Body of pancreas (tissue), 4 donors: ENCODE measurements around the gene FLACC1. TPM values are rescaled to one million over a fixed set of nuclear protein-coding genes. Genes with fewer than 3 reads are reported as not detected.
"Not testable (repeated sequence)": the region's sequence is repeated elsewhere in the genome, so short reads cannot be mapped to it uniquely, and the experiment has no call there.

Source experiments
- ATAC-seq: fragments of 150-250 bp; one replicate; pipeline ENCODE4 v1.9.1; 2016
- DNase-seq, 4 donors: peaks; one replicate each; pipeline ENCODE4 v3.0.0-alpha.2; 2019
- H3K27ac ChIP-seq, 4 donors: fragments of 200-600 bp; sonication (generic); 1 replicate in 3 of 4; 2 replicates in 1 of 4; pipeline versions ENCODE4 v1.5.1 to v1.6.1; 2016 to 2019; ENCODE audit warnings: mild to moderate bottlenecking in 1 of 4, mixed read lengths in 1 of 4, moderate library complexity in 1 of 4
- H3K27me3 ChIP-seq, 2 donors: fragments of 200-600 bp; sonication (generic); one replicate each; pipeline ENCODE4 v1.6.0; 2016; ENCODE audit warnings: mild to moderate bottlenecking in 1 of 2
- H3K36me3 ChIP-seq, 2 donors: fragments of 200-600 bp; sonication (generic); replicated peaks in 1 of 2; 2 replicates each; pipeline ENCODE4 v1.5.1; 2016; ENCODE audit warnings: low read depth in 2 of 2; ENCODE audit not compliant: insufficient read depth in 1 of 2
- H3K4me1 ChIP-seq: fragments of 200-600 bp; sonication (generic); one replicate; pipeline ENCODE4 v1.6.0; 2016
- H3K4me3 ChIP-seq, 2 donors: fragments of 200-600 bp; sonication (generic); 1 replicate in 1 of 2; 2 replicates in 1 of 2; pipeline ENCODE4 v1.5.1; 2016 to 2019
- H3K9me3 ChIP-seq, 3 donors: fragments of 200-600 bp; sonication (generic); 1 replicate in 2 of 3; 2 replicates in 1 of 3; pipeline ENCODE4 v1.5.1; 2016
- POLR2A ChIP-seq, 3 donors: fragments of 450-650 bp; IDR thresholded peaks; one replicate each; pipeline ENCODE4 v1.6.1; 2016; ENCODE audit warnings: antibody characterized with exemption in 3 of 3, mild to moderate bottlenecking in 2 of 3
- WGBS, 2 donors: methylation state at CpG; one replicate each; pipeline ENCODE4 v1.1.5; 2017; 5-methylcytosine and 5-hydroxymethylcytosine counted together
- intact Hi-C: fragments of 100-400 bp; cut with DNase I; formaldehyde crosslinking; loops from one replicate; pipeline ENCODE4 v1.15.1; 2023
- total RNA-seq, 2 donors: library from RNA; depleted of rRNA; stranded (reverse); fragments of >200 nt; gene quantifications; one replicate each; pipeline ENCODE4 v1.1.0, GENCODE V29; 2016
- TF ChIP-seq, protein P1 (sequence below), 7 experiments: fragments of 450-650 bp in 4 of 7; fragments of 200-600 bp in 3 of 7; sonication (generic) in 3 of 7; IDR thresholded peaks; one replicate each; pipeline ENCODE4 v1.5.1; 2016 to 2019; ENCODE audit warnings: antibody characterized with exemption in 7 of 7

FLACC1 gene
- total RNA-seq, 2 donors from 2014 or later = 0.78 to 2.3 TPM

DNA sequence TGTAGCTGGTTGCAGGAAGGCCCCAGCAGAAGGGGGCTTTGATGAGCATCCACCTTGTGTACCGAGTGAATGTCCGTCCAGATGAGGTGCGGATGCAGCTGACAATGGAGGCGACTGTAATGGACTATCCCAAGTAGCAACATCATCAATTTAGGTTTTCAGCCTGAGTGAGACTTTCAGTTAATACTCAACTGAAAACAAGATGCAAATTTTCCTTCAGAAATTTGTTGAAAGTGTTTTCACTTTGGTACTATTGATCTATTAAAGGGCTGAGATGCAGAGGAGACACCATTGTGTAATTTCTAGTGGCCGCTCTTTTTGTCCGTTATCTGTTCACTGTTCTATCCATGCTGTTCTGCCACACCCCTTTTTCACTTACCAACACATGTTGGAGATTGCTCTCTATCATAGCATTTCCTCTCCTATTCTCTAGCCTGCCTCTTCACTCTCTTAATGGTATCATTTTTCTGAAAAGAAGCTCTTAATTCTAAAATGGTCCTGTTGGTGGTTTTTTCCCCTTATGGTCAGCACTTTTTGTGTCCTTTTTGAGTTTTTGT is 108.8 kb downstream of the FLACC1 start:
- intact Hi-C loops = loop anchor here (10.0 kb wide), 1 partner anchor 106 kb away; the partner anchor contains the start of gene FLACC1
- Histone ChIP-seq H3K27me3 (no peaks in the 10 kb centered on the region), H3K4me1 (no peaks in the 10 kb centered on the region), H3K27ac (no peak overlapping the region), H3K9me3 (no peaks in the 10 kb centered on the region), H3K4me3 (no peak overlapping the region), H3K36me3 (no peaks in the 10 kb centered on the region)
- DNase-seq (no peak), ATAC-seq (no peak)
- TF ChIP-seq, protein P1, sequence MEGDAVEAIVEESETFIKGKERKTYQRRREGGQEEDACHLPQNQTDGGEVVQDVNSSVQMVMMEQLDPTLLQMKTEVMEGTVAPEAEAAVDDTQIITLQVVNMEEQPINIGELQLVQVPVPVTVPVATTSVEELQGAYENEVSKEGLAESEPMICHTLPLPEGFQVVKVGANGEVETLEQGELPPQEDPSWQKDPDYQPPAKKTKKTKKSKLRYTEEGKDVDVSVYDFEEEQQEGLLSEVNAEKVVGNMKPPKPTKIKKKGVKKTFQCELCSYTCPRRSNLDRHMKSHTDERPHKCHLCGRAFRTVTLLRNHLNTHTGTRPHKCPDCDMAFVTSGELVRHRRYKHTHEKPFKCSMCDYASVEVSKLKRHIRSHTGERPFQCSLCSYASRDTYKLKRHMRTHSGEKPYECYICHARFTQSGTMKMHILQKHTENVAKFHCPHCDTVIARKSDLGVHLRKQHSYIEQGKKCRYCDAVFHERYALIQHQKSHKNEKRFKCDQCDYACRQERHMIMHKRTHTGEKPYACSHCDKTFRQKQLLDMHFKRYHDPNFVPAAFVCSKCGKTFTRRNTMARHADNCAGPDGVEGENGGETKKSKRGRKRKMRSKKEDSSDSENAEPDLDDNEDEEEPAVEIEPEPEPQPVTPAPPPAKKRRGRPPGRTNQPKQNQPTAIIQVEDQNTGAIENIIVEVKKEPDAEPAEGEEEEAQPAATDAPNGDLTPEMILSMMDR (IDR thresholded peaks at IDR 0.05) = no peak
- no peak for TF ChIP-seq POLR2A (IDR thresholded peaks at IDR 0.05)
- 82 to 87% methylated on average over 6 of the region's 6 CpGs for WGBS, 2 donors

DNA sequence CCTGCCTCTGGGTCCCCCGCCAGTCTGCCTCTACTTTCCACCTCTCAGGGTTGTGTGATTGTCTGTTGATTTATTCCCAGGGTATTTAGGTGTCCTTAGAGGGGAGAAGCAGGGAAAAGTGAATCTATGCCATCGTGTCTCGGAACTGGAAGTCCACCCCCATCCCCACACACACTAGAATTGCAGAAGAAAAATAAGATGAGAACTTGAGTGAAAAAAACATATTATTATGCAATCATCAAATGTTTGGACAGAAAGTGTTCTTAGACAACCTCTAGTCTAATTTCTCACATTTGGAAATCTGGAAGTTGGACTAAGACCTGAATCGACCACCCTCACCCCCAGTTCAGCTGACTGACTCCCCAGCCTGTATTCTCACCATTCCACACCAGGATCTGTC is 110.9 kb downstream of the FLACC1 start:
- intact Hi-C loops = loop anchor here (10.0 kb wide), 1 partner anchor 109 kb away; the partner anchor contains the start of gene FLACC1
- 54 to 77% methylated on average over 3 to 4 of the region's 4 CpGs for WGBS, 2 donors
- Histone ChIP-seq H3K4me1 (no peaks in the 10 kb centered on the region), H3K27me3 (no peaks in the 10 kb centered on the region), H3K36me3 (no peaks in the 10 kb centered on the region), H3K4me3 (no peak overlapping the region), H3K9me3 (no peaks in the 10 kb centered on the region), H3K27ac (no peak overlapping the region)
- ATAC-seq = no peak
- DNase-seq = no peak
- no peak for TF ChIP-seq POLR2A (IDR thresholded peaks at IDR 0.05)
- TF ChIP-seq, protein P1 (IDR thresholded peaks at IDR 0.05) = no peak

DNA sequence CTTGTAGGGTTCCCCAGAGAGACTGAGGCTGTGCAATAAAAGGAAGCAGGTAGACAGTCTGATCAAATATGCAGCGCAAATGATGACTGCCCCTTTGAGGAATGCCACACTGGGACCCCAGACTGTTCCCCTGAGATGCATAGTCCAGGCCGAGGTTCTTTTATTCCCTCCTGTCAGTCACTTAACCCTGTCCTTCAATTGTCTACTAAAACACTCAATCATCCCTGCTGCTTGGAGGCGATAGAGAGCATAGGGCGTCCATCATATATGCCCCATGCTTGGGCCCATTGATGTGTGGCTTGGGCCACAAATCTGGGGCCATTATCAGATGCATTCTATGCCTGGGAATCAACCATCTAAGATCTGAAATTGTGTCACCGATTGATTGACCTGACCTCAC is 112.3 kb downstream of the FLACC1 start:
- no peak overlapping the region for H3K4me3 ChIP-seq
- 82% methylated on average over 5 of the region's 5 CpGs for WGBS, 2 donors
- no peaks in the 10 kb centered on the region for H3K27me3 ChIP-seq
- DNase-seq (no peak), ATAC-seq (no peak)
- H3K9me3 ChIP-seq = no peaks in the 10 kb centered on the region
- no peaks in the 10 kb centered on the region for H3K36me3 ChIP-seq
- intact Hi-C loops = loop anchor here (10.0 kb wide), 1 partner anchor 110 kb away; the partner anchor contains the start of gene FLACC1
- TF ChIP-seq POLR2A (IDR thresholded peaks at IDR 0.05) = no peak
- TF ChIP-seq, protein P1 (IDR thresholded peaks at IDR 0.05) = no peak
- H3K27ac ChIP-seq = no peak overlapping the region
- no peaks in the 10 kb centered on the region for H3K4me1 ChIP-seq

DNA sequence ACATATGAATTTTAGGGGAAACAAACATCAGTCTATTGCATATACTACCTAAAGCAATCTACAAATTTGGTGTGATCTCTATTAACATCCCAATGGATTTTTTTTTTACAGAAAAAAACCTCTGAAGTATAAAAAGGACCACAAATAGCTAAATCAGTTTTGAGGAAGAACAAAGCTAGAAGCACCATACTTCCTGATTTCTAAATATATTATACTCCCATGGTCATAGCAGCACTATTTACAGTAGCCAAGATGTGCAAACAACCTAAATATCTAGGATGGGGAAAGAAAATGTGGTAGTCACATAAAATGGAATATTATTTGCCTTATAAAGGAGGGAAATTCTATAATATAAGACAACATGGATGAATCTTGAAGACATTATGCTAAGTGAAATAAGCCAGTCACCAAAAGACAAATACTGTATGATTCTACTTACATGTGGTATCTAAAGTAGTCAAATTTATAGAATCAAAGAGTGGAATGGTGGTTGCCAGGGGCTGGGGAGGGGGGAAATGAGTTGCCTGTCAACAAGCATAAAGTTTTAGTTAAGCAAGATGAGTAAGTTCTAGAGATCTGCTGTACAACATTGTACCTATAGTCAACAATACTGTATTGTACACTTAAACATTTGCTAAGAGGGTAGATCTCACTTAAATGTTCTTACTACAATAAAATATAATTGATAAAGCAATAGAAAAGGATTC is 114.4 kb downstream of the FLACC1 start:
- Histone ChIP-seq H3K27ac (no peak overlapping the region), H3K27me3 (no peaks in the 10 kb centered on the region), H3K36me3 (no peaks in the 10 kb centered on the region), H3K9me3 (no peaks in the 10 kb centered on the region), H3K4me1 (no peaks in the 10 kb centered on the region), H3K4me3 (no peak overlapping the region)
- ATAC-seq = no peak
- DNase-seq = no peak
- intact Hi-C loops = loop anchor here (10.0 kb wide), 1 partner anchor 112 kb away; the partner anchor contains the start of gene FLACC1
- TF ChIP-seq POLR2A (IDR thresholded peaks at IDR 0.05) = no peak

DNA sequence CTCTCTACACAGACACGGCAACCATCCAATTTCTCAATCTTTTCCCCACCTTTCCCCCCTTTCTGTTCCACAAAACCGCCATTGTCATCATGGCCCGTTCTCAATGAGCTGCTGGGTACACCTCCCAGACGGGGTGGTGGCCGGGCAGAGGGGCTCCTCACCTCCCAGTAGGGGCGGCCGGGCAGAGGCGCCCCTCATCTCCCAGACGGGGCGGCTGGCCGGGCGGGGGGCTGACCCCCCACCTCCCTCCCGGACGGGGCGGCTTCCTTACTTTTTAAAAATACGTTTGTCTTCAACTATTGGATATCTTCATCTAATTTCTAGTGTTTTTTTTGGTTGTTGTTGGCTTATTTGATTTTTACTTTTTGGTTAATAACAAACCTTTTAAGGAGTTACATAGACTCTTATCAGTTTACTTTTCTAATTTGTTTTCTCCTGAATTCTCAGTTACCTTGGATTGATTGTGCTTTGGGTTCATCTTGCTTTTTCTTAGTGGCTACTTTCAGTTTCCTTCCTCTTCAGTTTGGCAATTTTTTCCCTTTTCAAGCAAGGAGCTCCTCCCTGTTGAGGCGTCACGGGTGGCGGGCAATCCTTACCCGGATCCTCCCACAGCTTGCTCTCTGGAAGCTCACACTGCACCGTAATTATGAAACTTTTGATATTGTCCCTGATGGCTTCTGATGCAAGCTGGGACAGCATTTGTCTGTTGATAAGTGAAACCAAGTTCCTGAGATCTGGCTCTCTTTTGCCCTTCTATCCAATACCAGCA is 117.8 kb downstream of the FLACC1 start:
- intact Hi-C loops, H3K36me3 ChIP-seq, H3K27me3 ChIP-seq, H3K9me3 ChIP-seq, H3K4me3 ChIP-seq: not testable (repeated sequence)
- Histone ChIP-seq H3K27ac (peak overlapping the region in 1 of 4 donors; percentile 13), H3K4me1 (peaks cover 12% of the 10 kb centered on the region)
- peak; percentile 47 for ATAC-seq
- 88 to 89% methylated on average over 20 to 21 of the region's 21 CpGs for WGBS, 2 donors
- peak; percentile 22 to 62 (median 30) for DNase-seq

Other genes with a start within 250 kb of the FLACC1 start
- 100 to 1,000 TPM in 1 of 2 donors, 10 to 100 TPM in 1; 83.3 to 113 TPM for gene CFLAR, start 241.2 kb downstream of the FLACC1 start, total RNA-seq
- 1 to 10 TPM; 3.0 to 6.0 TPM for gene CASP10, start 174.2 kb downstream of the FLACC1 start, total RNA-seq
- 100 to 1,000 TPM in 1 of 2 donors, 10 to 100 TPM in 1; 13.2 to 161 TPM for gene CASP8, start 96.8 kb downstream of the FLACC1 start, total RNA-seq
- gene TRAK2, start 94.1 kb upstream of the FLACC1 start, total RNA-seq = 10 to 100 TPM; 13.8 to 24.9 TPM
- 10 to 100 TPM; 21.0 to 24.7 TPM for gene STRADB, start 94.4 kb upstream of the FLACC1 start, total RNA-seq